Stomach (tissue), 4 donors: ENCODE results near the gene ICOSLG.
"Not testable (repeated sequence)": the region's sequence is repeated elsewhere in the genome, so short reads cannot be mapped to it uniquely, and the experiment has no call there.

Experiments
- CTCF ChIP-seq, 7 experiments: fragments of 450-650 bp in 4 of 7; fragments of 200-600 bp in 3 of 7; sonication (generic) in 3 of 7; IDR thresholded peaks; one replicate each; pipeline ENCODE4 v1.5.1; 2016 to 2019; ENCODE audit warnings: antibody characterized with exemption in 7 of 7, control low read depth in 2 of 7, mild to moderate bottlenecking in 1 of 7
- POLR2AphosphoS5 ChIP-seq, 3 donors: sonication (generic); formaldehyde crosslinking; IDR thresholded peaks; one replicate each; pipeline ENCODE4 v1.6.1; 2016; ENCODE audit warnings: antibody characterized with exemption in 3 of 3

DNA sequence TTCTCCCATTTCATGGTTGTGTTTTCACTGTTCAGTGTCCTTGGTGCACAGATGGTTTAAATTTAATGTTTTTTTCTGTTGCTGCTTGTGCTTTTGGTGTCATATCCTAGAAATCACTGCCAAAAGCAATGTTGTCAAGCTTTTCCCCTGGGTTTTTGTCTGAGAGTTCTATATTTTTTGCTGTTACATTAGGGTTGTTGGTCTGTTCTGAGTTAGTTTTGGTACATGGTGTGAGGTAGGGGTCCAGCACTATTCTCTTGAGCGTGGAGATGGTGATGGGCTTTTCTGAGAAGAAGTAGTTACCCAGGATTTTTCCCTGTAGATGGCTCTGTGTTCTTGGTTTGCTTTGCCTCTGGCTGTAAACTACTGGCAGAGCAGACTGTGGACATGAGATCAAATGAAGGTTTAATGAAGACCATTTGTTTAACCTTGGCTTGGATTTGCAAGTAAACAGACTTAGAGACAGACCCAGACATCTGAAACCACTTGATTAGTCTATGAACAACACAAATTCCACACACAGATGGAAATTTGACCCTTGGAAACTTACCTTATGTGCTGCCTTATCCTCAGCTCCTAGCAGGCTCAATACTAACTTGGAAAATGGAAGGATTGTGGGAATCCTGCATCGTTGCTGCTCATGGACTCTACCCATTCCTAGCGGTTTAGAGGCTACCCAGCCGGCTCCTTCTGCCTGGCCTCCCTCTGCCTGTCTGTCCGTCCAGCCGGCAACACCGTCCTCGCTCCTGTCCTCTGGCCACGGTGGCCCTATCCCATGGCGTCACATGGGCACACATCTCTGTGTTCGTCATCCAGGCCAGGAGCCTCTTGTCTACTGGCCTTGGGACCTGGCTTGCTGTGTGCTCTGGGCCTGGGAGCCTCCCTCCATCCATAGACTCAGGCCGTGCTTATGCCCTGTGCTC is 50.1 kb downstream of the ICOSLG start:
- TF ChIP-seq POLR2AphosphoS5, CTCF (IDR thresholded peaks at IDR 0.05): not testable (repeated sequence)
